Esophagus muscularis mucosa (tissue), 4 donors: ENCODE measurements around the gene NUDT17. TPM values are rescaled to one million over a fixed set of nuclear protein-coding genes. Genes with fewer than 3 reads are reported as not detected.

ENCODE experiments used
- DNase-seq: peaks from one replicate; pipeline ENCODE4 v3.0.0-alpha.2; 2017; ENCODE audit errors: extremely low spot score
- H3K27ac ChIP-seq, 4 donors: fragments of 200-600 bp; sonication (generic); replicated peaks in 1 of 4; 1 replicate in 3 of 4; 2 replicates in 1 of 4; pipeline ENCODE4 v1.5.1; 2016 to 2019; ENCODE audit warnings: mild to moderate bottlenecking in 1 of 4
- H3K27me3 ChIP-seq, 4 donors: fragments of 200-600 bp; sonication (generic); one replicate each; pipeline versions ENCODE4 v1.5.1 to v1.6.0; 2016 to 2019
- H3K36me3 ChIP-seq, 4 donors: fragments of 200-600 bp; sonication (generic); one replicate each; pipeline ENCODE4 v1.5.1; 2016 to 2019
- H3K4me1 ChIP-seq, 4 donors: fragments of 200-600 bp; sonication (generic); one replicate each; pipeline ENCODE4 v1.5.1; 2016 to 2019
- H3K4me3 ChIP-seq, 4 donors: fragments of 200-600 bp; sonication (generic); 1 replicate in 2 of 4; 2 replicates in 2 of 4; pipeline ENCODE4 v1.5.1; 2016 to 2019; ENCODE audit warnings: mild to moderate bottlenecking in 4 of 4, moderate library complexity in 1 of 4
- H3K9me3 ChIP-seq, 4 donors: fragments of 200-600 bp; sonication (generic); 1 replicate in 3 of 4; 2 replicates in 1 of 4; pipeline ENCODE4 v1.5.1; 2016 to 2019
- EP300 ChIP-seq: sonication (generic); formaldehyde crosslinking; IDR thresholded peaks from one replicate; pipeline ENCODE4 v1.6.1; 2017; ENCODE audit warnings: antibody characterized with exemption
- POLR2A ChIP-seq: fragments of 450-650 bp; IDR thresholded peaks from one replicate; pipeline ENCODE4 v1.6.1; 2017; ENCODE audit warnings: antibody characterized with exemption, moderate library complexity, mild to moderate bottlenecking, low read depth
- POLR2AphosphoS5 ChIP-seq, 2 donors: sonication (generic); formaldehyde crosslinking; IDR thresholded peaks; one replicate each; pipeline ENCODE4 v1.6.1; 2017; ENCODE audit warnings: antibody characterized with exemption in 2 of 2
- WGBS: methylation state at CpG from one replicate; pipeline ENCODE4 v1.1.5; 2018; 5-methylcytosine and 5-hydroxymethylcytosine counted together
- intact Hi-C: fragments of 100-400 bp; cut with DNase I; formaldehyde crosslinking; loops from one replicate; pipeline ENCODE4 v1.15.1; 2023
- total RNA-seq, 4 donors: library from RNA; depleted of rRNA; stranded (reverse); fragments of >200 nt; gene quantifications; one replicate each; pipeline versions ENCODE4 v1.1.0 to v1.2.1, GENCODE V29; 2016
- TF ChIP-seq, protein P1 (sequence below), 3 experiments: fragments of 200-600 bp in 2 of 3; fragments of 450-650 bp in 1 of 3; sonication (generic) in 2 of 3; IDR thresholded peaks; one replicate each; pipeline ENCODE4 v1.5.1; 2017 to 2019; ENCODE audit warnings: antibody characterized with exemption in 3 of 3, mild to moderate bottlenecking in 2 of 3, moderate library complexity in 1 of 3

The NUDT17 gene
- total RNA-seq, 4 donors from 2014 or later = 1.2 to 3.6 (median 1.6) TPM

DNA sequence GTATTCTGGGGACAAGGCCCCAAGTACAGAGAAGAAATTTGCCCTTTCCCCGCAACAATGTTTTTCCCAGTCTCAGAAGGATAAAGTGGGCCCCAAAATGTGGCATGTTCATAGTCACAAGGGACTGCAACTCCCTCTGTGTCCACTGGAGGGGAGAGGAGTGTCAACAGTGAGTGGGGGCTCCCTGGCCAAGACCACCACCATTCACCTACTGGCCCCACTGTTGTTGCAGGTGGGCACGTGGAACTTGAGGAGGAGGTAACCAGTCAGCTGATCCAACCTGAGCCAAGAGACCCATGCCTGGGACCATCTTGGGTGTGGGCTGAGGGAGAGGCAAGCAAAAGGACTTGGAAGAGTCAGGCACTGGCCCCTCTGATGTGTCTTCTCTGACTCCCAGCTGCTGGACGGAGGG, 777 bp downstream of the NUDT17 start:
- intact Hi-C loops = loop anchor here (5.0 kb wide), 1 partner anchor 66 kb away; the partner anchor contains the start of gene ITGA10
- WGBS = 75% methylated on average over 2 of the region's 3 CpGs
- no peaks in the 10 kb centered on the region for H3K9me3 ChIP-seq
- peak overlapping the region; percentile 57 to 62 (median 58) for H3K4me3 ChIP-seq
- TF ChIP-seq POLR2A (no peak), POLR2AphosphoS5 (IDR thresholded peaks at IDR 0.05) (peak in 1 of 2 donors; percentile 4)
- TF ChIP-seq, protein P1, sequence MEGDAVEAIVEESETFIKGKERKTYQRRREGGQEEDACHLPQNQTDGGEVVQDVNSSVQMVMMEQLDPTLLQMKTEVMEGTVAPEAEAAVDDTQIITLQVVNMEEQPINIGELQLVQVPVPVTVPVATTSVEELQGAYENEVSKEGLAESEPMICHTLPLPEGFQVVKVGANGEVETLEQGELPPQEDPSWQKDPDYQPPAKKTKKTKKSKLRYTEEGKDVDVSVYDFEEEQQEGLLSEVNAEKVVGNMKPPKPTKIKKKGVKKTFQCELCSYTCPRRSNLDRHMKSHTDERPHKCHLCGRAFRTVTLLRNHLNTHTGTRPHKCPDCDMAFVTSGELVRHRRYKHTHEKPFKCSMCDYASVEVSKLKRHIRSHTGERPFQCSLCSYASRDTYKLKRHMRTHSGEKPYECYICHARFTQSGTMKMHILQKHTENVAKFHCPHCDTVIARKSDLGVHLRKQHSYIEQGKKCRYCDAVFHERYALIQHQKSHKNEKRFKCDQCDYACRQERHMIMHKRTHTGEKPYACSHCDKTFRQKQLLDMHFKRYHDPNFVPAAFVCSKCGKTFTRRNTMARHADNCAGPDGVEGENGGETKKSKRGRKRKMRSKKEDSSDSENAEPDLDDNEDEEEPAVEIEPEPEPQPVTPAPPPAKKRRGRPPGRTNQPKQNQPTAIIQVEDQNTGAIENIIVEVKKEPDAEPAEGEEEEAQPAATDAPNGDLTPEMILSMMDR (IDR thresholded peaks at IDR 0.05) = peak; percentile 16 to 66 (median 36)
- H3K27me3 ChIP-seq = no peaks in the 10 kb centered on the region
- DNase-seq = no peak
- H3K4me1 ChIP-seq = peaks cover 10 to 22% (median 18%) of the 10 kb centered on the region in 4 donors
- peaks cover 45 to 60% (median 56%) of the 10 kb centered on the region in 4 donors for H3K36me3 ChIP-seq
- H3K27ac ChIP-seq = peak overlapping the region; percentile 69 to 80 (median 76)

DNA sequence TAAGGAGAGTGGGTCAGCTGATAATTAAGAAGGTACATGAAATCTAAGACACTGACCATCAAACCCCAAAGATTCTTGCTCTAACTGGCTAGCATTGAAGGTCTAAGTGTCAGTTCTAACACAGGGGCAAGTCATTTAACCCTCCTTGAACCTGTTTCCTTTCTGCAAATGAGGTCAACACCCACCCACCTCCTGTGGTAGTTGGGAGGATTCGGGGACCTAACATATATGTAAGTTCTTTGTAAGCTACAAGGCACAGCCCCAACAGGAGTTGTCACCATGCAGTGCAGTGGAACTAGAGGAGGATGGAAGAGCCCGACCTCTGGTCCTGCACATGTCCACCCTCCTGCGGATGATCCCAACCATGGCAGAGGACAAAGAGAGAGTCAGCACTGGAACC, 2.4 kb downstream of the NUDT17 start:
- Histone ChIP-seq H3K4me3 (no peak overlapping the region), H3K27ac (no peak overlapping the region), H3K36me3 (peaks cover 42 to 60% (median 56%) of the 10 kb centered on the region in 4 donors), H3K9me3 (no peaks in the 10 kb centered on the region), H3K4me1 (peaks cover 10 to 22% (median 18%) of the 10 kb centered on the region in 4 donors), H3K27me3 (no peaks in the 10 kb centered on the region)
- intact Hi-C loops = loop anchor here (5.0 kb wide), 1 partner anchor 64 kb away; the partner anchor contains the start of gene ITGA10
- 81% methylated on average over 3 of the region's 3 CpGs for WGBS
- DNase-seq = no peak
- TF ChIP-seq POLR2A (no peak), EP300 (no peak), POLR2AphosphoS5 (IDR thresholded peaks at IDR 0.05) (no peak)
- TF ChIP-seq, protein P1 (IDR thresholded peaks at IDR 0.05) = no peak

DNA sequence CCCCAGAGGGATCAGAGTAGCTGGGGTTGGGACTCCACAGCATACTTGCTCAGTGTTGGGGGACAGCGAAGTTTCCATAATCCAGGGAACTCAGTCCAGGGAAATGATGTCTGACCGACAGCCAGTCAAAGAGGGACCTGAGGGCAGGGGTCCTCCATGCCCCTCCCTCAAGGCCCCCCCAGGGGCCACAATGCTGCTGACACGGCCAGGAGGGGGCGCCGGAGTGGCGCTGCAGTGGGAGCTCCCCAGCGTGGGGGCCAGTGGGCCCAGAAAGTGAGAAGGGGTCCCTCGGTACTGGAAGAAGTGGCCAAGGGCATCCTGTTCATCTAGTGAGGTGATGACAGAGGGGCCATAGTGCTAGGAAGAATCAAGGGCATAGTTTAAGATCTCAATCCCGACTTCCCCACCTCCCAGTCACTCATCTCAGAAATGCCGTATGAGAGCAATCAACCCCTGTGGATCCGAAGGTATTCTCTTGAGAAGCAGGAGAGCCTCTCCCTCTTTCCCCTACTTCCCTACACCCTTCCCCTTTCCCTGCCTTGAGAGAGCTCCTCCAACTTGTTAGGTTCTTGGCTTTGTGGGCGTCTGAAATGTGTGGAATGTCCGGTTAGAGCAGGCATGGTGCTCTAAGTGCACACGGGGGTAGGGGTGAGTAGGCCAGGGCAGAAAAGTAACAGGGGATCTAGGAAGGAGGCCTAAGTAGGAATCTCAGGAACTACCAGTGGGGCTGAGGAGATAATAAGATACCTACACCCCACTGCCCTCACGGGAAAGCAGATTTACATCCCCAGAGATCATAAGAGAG, 4.1 kb downstream of the NUDT17 start:
- intact Hi-C loops = loop anchor here (5.0 kb wide), 1 partner anchor 63 kb away; the partner anchor contains the start of gene ITGA10
- 67% methylated on average over 12 of the region's 15 CpGs for WGBS
- peaks cover 9 to 19% (median 17%) of the 10 kb centered on the region in 4 donors for H3K4me1 ChIP-seq
- H3K4me3 ChIP-seq = no peak overlapping the region
- H3K36me3 ChIP-seq = peaks cover 48 to 72% (median 68%) of the 10 kb centered on the region in 4 donors
- no peak for DNase-seq
- H3K9me3 ChIP-seq = no peaks in the 10 kb centered on the region
- peak overlapping the region in 2 of 4 donors; percentile 18 to 31 for H3K27ac ChIP-seq
- no peak for TF ChIP-seq POLR2AphosphoS5 (IDR thresholded peaks at IDR 0.05)
- no peak for TF ChIP-seq EP300
- TF ChIP-seq, protein P1 (IDR thresholded peaks at IDR 0.05) = peak in 1 of 3 experiments; percentile 13
- H3K27me3 ChIP-seq = no peaks in the 10 kb centered on the region

DNA sequence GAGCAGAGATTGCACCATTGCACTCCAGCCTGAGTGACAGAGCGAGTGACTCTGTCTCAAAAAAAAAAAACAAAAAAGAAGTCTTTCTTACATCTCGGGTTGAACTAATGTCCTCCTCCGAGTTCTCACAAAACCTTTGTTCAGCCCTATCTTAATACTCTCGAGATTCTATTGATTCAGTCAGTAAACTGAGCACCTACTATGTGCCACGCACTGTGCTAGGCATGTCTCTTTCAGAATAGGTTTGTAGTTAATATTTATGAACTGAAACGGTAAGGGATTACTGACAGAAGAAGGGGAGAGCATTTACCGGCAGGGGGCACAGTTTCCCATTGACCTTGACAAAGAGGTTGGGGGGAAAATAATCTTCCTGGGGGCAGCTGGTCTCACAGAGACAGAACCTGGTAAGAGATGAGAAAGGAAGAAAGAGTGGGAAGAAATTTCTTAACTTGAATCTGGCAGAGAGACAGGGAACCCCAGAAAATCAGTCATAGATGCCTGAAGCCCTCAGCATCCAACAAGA, 10.1 kb downstream of the NUDT17 start:
- intact Hi-C loops = no loop called here
- Histone ChIP-seq H3K4me1 (peaks cover 13 to 24% (median 23%) of the 10 kb centered on the region in 4 donors), H3K36me3 (peaks cover 36 to 66% (median 64%) of the 10 kb centered on the region in 4 donors), H3K27ac (no peak overlapping the region), H3K9me3 (no peaks in the 10 kb centered on the region), H3K4me3 (no peak overlapping the region), H3K27me3 (no peaks in the 10 kb centered on the region)
- WGBS = 84% methylated on average over 7 of the region's 7 CpGs
- no peak for DNase-seq
- TF ChIP-seq POLR2AphosphoS5 (IDR thresholded peaks at IDR 0.05) = no peak
- TF ChIP-seq, protein P1 (IDR thresholded peaks at IDR 0.05) = peak in 1 of 3 experiments; percentile 6
